ENCODE results near the gene KIFAP3.

DNA sequence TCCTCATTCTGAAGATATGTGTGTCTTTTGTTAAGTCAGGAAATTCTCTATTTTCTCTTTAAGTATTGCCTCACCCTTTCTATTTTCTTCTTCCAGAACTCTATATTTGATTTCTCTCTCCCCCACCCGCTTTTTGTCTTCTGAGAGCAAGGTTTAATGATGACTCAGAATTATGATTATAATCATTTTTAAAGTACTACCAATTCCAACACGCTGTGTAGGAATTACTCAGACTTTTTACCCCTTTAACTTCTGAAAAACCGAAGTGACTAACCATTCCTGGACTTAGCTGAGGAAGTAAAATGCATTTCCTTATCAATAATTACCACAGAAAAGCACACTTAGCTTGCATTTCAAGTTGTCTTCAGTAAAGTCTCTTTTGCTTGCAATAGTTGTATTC is 160.0 kb downstream of the KIFAP3 start:
- TF ChIP-seq, protein P1, sequence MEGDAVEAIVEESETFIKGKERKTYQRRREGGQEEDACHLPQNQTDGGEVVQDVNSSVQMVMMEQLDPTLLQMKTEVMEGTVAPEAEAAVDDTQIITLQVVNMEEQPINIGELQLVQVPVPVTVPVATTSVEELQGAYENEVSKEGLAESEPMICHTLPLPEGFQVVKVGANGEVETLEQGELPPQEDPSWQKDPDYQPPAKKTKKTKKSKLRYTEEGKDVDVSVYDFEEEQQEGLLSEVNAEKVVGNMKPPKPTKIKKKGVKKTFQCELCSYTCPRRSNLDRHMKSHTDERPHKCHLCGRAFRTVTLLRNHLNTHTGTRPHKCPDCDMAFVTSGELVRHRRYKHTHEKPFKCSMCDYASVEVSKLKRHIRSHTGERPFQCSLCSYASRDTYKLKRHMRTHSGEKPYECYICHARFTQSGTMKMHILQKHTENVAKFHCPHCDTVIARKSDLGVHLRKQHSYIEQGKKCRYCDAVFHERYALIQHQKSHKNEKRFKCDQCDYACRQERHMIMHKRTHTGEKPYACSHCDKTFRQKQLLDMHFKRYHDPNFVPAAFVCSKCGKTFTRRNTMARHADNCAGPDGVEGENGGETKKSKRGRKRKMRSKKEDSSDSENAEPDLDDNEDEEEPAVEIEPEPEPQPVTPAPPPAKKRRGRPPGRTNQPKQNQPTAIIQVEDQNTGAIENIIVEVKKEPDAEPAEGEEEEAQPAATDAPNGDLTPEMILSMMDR (IDR thresholded peaks at IDR 0.05; ENCODE audit: insufficient read depth, low read length), result no peak
- TF ChIP-seq GABPA (IDR thresholded peaks at IDR 0.05; ENCODE audit: low read depth) (no peak), POLR2AphosphoS5 (IDR thresholded peaks at IDR 0.05; ENCODE audit: low read depth) (no peak)
- TF ChIP-seq, protein P2, sequence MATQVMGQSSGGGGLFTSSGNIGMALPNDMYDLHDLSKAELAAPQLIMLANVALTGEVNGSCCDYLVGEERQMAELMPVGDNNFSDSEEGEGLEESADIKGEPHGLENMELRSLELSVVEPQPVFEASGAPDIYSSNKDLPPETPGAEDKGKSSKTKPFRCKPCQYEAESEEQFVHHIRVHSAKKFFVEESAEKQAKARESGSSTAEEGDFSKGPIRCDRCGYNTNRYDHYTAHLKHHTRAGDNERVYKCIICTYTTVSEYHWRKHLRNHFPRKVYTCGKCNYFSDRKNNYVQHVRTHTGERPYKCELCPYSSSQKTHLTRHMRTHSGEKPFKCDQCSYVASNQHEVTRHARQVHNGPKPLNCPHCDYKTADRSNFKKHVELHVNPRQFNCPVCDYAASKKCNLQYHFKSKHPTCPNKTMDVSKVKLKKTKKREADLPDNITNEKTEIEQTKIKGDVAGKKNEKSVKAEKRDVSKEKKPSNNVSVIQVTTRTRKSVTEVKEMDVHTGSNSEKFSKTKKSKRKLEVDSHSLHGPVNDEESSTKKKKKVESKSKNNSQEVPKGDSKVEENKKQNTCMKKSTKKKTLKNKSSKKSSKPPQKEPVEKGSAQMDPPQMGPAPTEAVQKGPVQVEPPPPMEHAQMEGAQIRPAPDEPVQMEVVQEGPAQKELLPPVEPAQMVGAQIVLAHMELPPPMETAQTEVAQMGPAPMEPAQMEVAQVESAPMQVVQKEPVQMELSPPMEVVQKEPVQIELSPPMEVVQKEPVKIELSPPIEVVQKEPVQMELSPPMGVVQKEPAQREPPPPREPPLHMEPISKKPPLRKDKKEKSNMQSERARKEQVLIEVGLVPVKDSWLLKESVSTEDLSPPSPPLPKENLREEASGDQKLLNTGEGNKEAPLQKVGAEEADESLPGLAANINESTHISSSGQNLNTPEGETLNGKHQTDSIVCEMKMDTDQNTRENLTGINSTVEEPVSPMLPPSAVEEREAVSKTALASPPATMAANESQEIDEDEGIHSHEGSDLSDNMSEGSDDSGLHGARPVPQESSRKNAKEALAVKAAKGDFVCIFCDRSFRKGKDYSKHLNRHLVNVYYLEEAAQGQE (IDR thresholded peaks at IDR 0.05; ENCODE audit: insufficient replicate concordance, low read depth), result no peak

All from HL-60 (cell line).